K562 (cell line): Measurements from ENCODE around the gene LRRC25. TPM values are rescaled to one million over a fixed set of nuclear protein-coding genes. Genes with fewer than 3 reads are reported as not detected.

Experiments used
- ASH1L ChIP-seq: fragments of 450-650 bp; IDR thresholded peaks from 2 replicates; pipeline ENCODE4 v1.6.1; 2018; ENCODE audit warnings: borderline replicate concordance, mild to moderate bottlenecking, low read depth; ENCODE audit not compliant: partially characterized antibody
- BHLHE40 ChIP-seq: IDR thresholded peaks from 2 replicates; pipeline ENCODE4 v1.6.1; 2011; ENCODE audit warnings: low read length, improper control_type of control experiment
- BMI1 ChIP-seq: fragments of 150-350 bp; IDR thresholded peaks from 2 replicates; pipeline ENCODE4 v1.6.1; 2014; ENCODE audit warnings: low read length
- BRD4 ChIP-seq: fragments of 200-600 bp; sonication (generic); IDR thresholded peaks from 2 replicates; pipeline ENCODE4 v1.6.1; 2017; ENCODE audit warnings: inconsistent platforms
- CBX1 ChIP-seq: sonication (generic); IDR thresholded peaks from 2 replicates; pipeline ENCODE4 v1.6.1; 2016; ENCODE audit warnings: antibody characterized with exemption, low read depth, mild to moderate bottlenecking
- CBX2 ChIP-seq: fragments of 200-600 bp; sonication (generic); IDR thresholded peaks from one replicate; pipeline ENCODE4 v1.6.1; 2012; ENCODE audit warnings: mild to moderate bottlenecking, low read length, inconsistent platforms; ENCODE audit not compliant: insufficient read depth, poor library complexity, severe bottlenecking
- CGGBP1 ChIP-seq: fragments of 250-450 bp; sonication (Bioruptor Pico); IDR thresholded peaks from 2 replicates; pipeline ENCODE4 v1.9.0; 2021; ENCODE audit warnings: mild to moderate bottlenecking
- CHD1 ChIP-seq: fragments of 200-600 bp; sonication (generic); IDR thresholded peaks from one replicate; pipeline ENCODE4 v1.6.1; 2012; ENCODE audit warnings: mild to moderate bottlenecking, moderate library complexity, low read length, inconsistent platforms
- CHD4 ChIP-seq: fragments of 200-600 bp; sonication (generic); IDR thresholded peaks from 3 replicates; pipeline ENCODE4 v1.6.1; 2012; ENCODE audit warnings: low read depth, mild to moderate bottlenecking, mixed read lengths, low read length, inconsistent platforms; ENCODE audit not compliant: insufficient read depth, insufficient replicate concordance, poor library complexity, severe bottlenecking
- CREB3 ChIP-seq: fragments of 450-650 bp; conservative IDR thresholded peaks from 2 replicates; pipeline ENCODE4 v1.6.1; 2016; ENCODE audit warnings: missing genetic modification characterization, low read depth, mild to moderate bottlenecking, missing compliant biosample characterization, moderate library complexity
- ERF ChIP-seq: fragments of 450-650 bp; formaldehyde crosslinking; IDR thresholded peaks from 2 replicates; pipeline ENCODE4 v1.4.0; 2020; ENCODE audit warnings: mild to moderate bottlenecking, mixed read lengths
- FOXJ2 ChIP-seq: fragments of 200-800 bp; sonication (Bioruptor generic); IDR thresholded peaks from 2 replicates; pipeline ENCODE4 v1.6.1; 2016; ENCODE audit warnings: missing genetic modification characterization, missing compliant biosample characterization
- FOXK2 ChIP-seq, 2 experiments: fragments of 450-650 bp; IDR thresholded peaks in 1 of 2; conservative IDR thresholded peaks in 1 of 2; 2 replicates each; pipeline ENCODE4 v1.6.1; 2016; ENCODE audit warnings: low read depth in 2 of 2, mild to moderate bottlenecking in 1 of 2
- GABPB2 ChIP-seq: fragments of 250-450 bp; sonication (Bioruptor Pico); conservative IDR thresholded peaks from 2 replicates; pipeline ENCODE4 v1.5.1; 2021; ENCODE audit warnings: mild to moderate bottlenecking
- ID3 ChIP-seq, 2 experiments: fragments of 250-450 bp in 1 of 2; fragments of 450-650 bp in 1 of 2; sonication (Bioruptor Pico) in 1 of 2; IDR thresholded peaks; 2 replicates each; pipeline versions ENCODE4 v1.6.1 to v1.8.0; 2016 to 2021; ENCODE audit warnings: mild to moderate bottlenecking in 2 of 2, moderate library complexity in 2 of 2, missing compliant biosample characterization in 1 of 2, missing genetic modification characterization in 1 of 2
- IFI16 ChIP-seq: fragments of 250-450 bp; sonication (Bioruptor Pico); IDR thresholded peaks from 2 replicates; pipeline ENCODE4 v2.1.2; 2022; ENCODE audit warnings: mild to moderate bottlenecking, inconsistent platforms
- KAT7 ChIP-seq: sonication (generic); formaldehyde crosslinking; IDR thresholded peaks from 2 replicates; pipeline ENCODE4 v1.8.0; 2022; ENCODE audit warnings: missing genetic modification reagents, mild to moderate bottlenecking, borderline replicate concordance
- MAZ ChIP-seq, 2 experiments: fragments of 450-650 bp in 1 of 2; sonication (generic) in 1 of 2; formaldehyde crosslinking; IDR thresholded peaks in 1 of 2; conservative IDR thresholded peaks in 1 of 2; 2 replicates each; pipeline versions ENCODE4 v1.4.0 to v1.5.0; 2020; ENCODE audit warnings: mild to moderate bottlenecking in 1 of 2, missing genetic modification reagents in 1 of 2
- MBD2 ChIP-seq: sonication (generic); IDR thresholded peaks from 2 replicates; pipeline ENCODE4 v1.6.1; 2016; ENCODE audit warnings: low read depth, borderline replicate concordance
- MCM2 ChIP-seq: fragments of 450-650 bp; IDR thresholded peaks from 2 replicates; pipeline ENCODE4 v1.6.1; 2017; ENCODE audit warnings: low read depth, mild to moderate bottlenecking
- MECOM ChIP-seq: fragments of 250-450 bp; sonication (Bioruptor Pico); IDR thresholded peaks from 2 replicates; pipeline ENCODE4 v1.8.0; 2022; ENCODE audit warnings: inconsistent platforms
- STAG1 ChIP-seq: sonication (generic); formaldehyde crosslinking; IDR thresholded peaks from 2 replicates; pipeline ENCODE4 v1.5.0; 2020; ENCODE audit warnings: missing genetic modification reagents, borderline replicate concordance
- UBTF ChIP-seq, 2 experiments: IDR thresholded peaks; 2 replicates each; pipeline ENCODE4 v1.6.1; 2012; ENCODE audit warnings: improper control_type of control experiment in 2 of 2, low read depth in 2 of 2, low read length in 2 of 2, borderline replicate concordance in 1 of 2
- ZNF695 ChIP-seq: fragments of 450-650 bp; formaldehyde crosslinking; IDR thresholded peaks from 2 replicates; pipeline ENCODE4 v1.4.0; 2020; ENCODE audit warnings: mild to moderate bottlenecking, moderate library complexity
- polyA plus RNA-seq, 8 experiments: library from polyadenylated mRNA; depleted of rRNA in 4 of 8; stranded (reverse) in 5 of 8; unstranded in 3 of 8; fragments of >200 nt; fragmentation: Nextera tagmentation in 2 of 8; fragmentation: Illumina TruSeq in 1 of 8; extraction: Ambion mirVana in 2 of 8; extraction: Trizol in 1 of 8; gene quantifications; 2 replicates each; pipeline versions ENCODE4 v1.2.1 to v1.2.3, GENCODE V29; 2011 to 2014; ENCODE audit warnings: inconsistent platforms in 1 of 8, missing spikeins in 1 of 8
- total RNA-seq, 7 experiments: library from RNA; depleted of rRNA in 6 of 7; stranded (reverse); fragments of >200 nt in 6 of 7; fragmentation: Illumina TruSeq in 2 of 7; extraction: Trizol in 2 of 7; gene quantifications; 2 replicates each; pipeline versions ENCODE4 v1.2.1 to v1.2.3, GENCODE V29; 2011 to 2021; ENCODE audit warnings: low replicate concordance in 1 of 7

LRRC25 gene
- total and polyA plus RNA-seq, 9 of the 15 experiments (the other 6 are each of a cell fraction or from before 2014, with no cell fraction given), result 0.07 to 0.36 (median 0.10) TPM; not detected in 3

- TF ChIP-seq STAG1 (CRISPR knock-in tag) (no peak), GABPB2 (CRISPR knock-in tag) (no peak), ZNF695 (CRISPR knock-in tag) (no peak), BMI1 (no peak), CHD4 (no peak), MECOM (CRISPR knock-in tag) (no peak), BHLHE40 (peak; percentile 78), ID3 (CRISPR knock-in tag; IDR thresholded peaks at IDR 0.05) (no peak), ID3 (tag; IDR thresholded peaks at IDR 0.05) (peak; percentile 66), FOXK2 (conservative IDR thresholded peaks at IDR 0.05 in 1 of 2, IDR thresholded peaks at IDR 0.05 in 1 of 2; ENCODE audit: low read depth in 2 of 2) (no peak), IFI16 (CRISPR knock-in tag) (no peak), BRD4 (no peak), CREB3 (tag) (0 out of 2 replicates have a peak, but pooled peaks have one; percentile 37), ASH1L (no peak), CHD1 (peak; percentile 62), CBX1 (peak; percentile 59; the same call in 1 of the 2 replicates), MBD2 (no peak), CBX2 (no peak), KAT7 (CRISPR knock-in tag) (0 out of 2 replicates have a peak, but pooled peaks have one; percentile 39), UBTF (IDR thresholded peaks at IDR 0.05; ENCODE audit: borderline replicate concordance in 1 of 2, low read depth in 2 of 2, low read length in 2 of 2) (peak in 1 of 2 experiments; percentile 29; a peak in 1 of 4 replicates), ERF (CRISPR knock-in tag) (no peak), CGGBP1 (CRISPR knock-in tag) (no peak), FOXJ2 (tag) (no peak), MCM2 (no peak), MAZ (CRISPR knock-in tag; conservative IDR thresholded peaks at IDR 0.05 in 1 of 2, IDR thresholded peaks at IDR 0.05 in 1 of 2) (peak; percentile 56 to 66; a peak in 3 of 4 replicates)
These were observed 35.7 kb upstream of the LRRC25 start (continued) for GRCh38 chr19:18433015-18433691.
